Endothelial cell (in vitro differentiated cells): ENCODE measurements around the gene PLCG1. TPM values are rescaled to one million over a fixed set of nuclear protein-coding genes. Genes with fewer than 3 reads are reported as not detected.
A peak's percentile ranks its signal among the peaks of the same experiment; 100 is the strongest.

Experiments
- DNase-seq: peaks from one replicate; pipeline ENCODE4 v3.0.0; 2021; ENCODE audit warnings: low spot score
- H3K27ac Mint-ChIP-seq: one replicate; pipeline ENCODE4 v1.8.0; 2021; ENCODE audit warnings: mixed read lengths, inconsistent platforms; ENCODE audit not compliant: unreplicated experiment
- H3K27me3 Mint-ChIP-seq: one replicate; pipeline ENCODE4 v1.8.0; 2021; ENCODE audit warnings: mild to moderate bottlenecking, moderate library complexity, mixed read lengths, inconsistent platforms; ENCODE audit not compliant: unreplicated experiment
- H3K36me3 Mint-ChIP-seq: one replicate; pipeline ENCODE4 v1.8.0; 2021; ENCODE audit warnings: mild to moderate bottlenecking, low read depth, mixed read lengths, inconsistent platforms; ENCODE audit not compliant: unreplicated experiment
- H3K4me1 Mint-ChIP-seq: one replicate; pipeline ENCODE4 v1.8.0; 2021; ENCODE audit warnings: mild to moderate bottlenecking, mixed read lengths, inconsistent platforms; ENCODE audit not compliant: unreplicated experiment
- H3K4me3 Mint-ChIP-seq: one replicate; pipeline ENCODE4 v1.8.0; 2021; ENCODE audit warnings: mild to moderate bottlenecking, mixed read lengths, inconsistent platforms; ENCODE audit not compliant: unreplicated experiment
- H3K9me3 Mint-ChIP-seq: one replicate; pipeline ENCODE4 v1.8.0; 2021; ENCODE audit warnings: mixed read lengths, inconsistent platforms; ENCODE audit not compliant: unreplicated experiment
- long read RNA-seq: library from polyadenylated mRNA; unstranded; transcript quantifications from one replicate; pipeline ENCODE4 v2.0.0, GENCODE V29; 2020; ENCODE audit not compliant: unreplicated experiment
- total RNA-seq: library from RNA; stranded (reverse); fragmentation: NEBNext Ultra II Directional; extraction: Animal tissue kit (Norgen Biotek cat#: 25700); gene quantifications from one replicate; pipeline ENCODE4 v1.2.1, GENCODE V29; 2021; ENCODE audit not compliant: unreplicated experiment
- TF ChIP-seq, protein P1 (sequence below): fragments of 200-600 bp; sonication (generic); IDR thresholded peaks from one replicate; pipeline ENCODE4 v1.5.0; 2021; ENCODE audit warnings: antibody characterized with exemption; ENCODE audit not compliant: unreplicated experiment

PLCG1 gene
- 456 TPM for total RNA-seq
- long read RNA-seq, partial matches to known transcripts, result 1 of 3 reads
- long read RNA-seq, other reads (novel, unspliced or antisense), result 2 of 3 reads

GRCh38 chr20:41136680-41137613 lies at the start of gene PLCG1:
Gene PLCG1 (plus strand): TSS chr20:41137543. CDS start chr20:41137642, 99 bp downstream.
- H3K36me3 Mint-ChIP-seq, result peaks cover 40% of the 10 kb centered on the region
- peaks cover 19% of the 10 kb centered on the region for H3K27me3 Mint-ChIP-seq
- peak within 1 kb of the TSS; percentile 96 for H3K27ac Mint-ChIP-seq
- TF ChIP-seq, protein P1, sequence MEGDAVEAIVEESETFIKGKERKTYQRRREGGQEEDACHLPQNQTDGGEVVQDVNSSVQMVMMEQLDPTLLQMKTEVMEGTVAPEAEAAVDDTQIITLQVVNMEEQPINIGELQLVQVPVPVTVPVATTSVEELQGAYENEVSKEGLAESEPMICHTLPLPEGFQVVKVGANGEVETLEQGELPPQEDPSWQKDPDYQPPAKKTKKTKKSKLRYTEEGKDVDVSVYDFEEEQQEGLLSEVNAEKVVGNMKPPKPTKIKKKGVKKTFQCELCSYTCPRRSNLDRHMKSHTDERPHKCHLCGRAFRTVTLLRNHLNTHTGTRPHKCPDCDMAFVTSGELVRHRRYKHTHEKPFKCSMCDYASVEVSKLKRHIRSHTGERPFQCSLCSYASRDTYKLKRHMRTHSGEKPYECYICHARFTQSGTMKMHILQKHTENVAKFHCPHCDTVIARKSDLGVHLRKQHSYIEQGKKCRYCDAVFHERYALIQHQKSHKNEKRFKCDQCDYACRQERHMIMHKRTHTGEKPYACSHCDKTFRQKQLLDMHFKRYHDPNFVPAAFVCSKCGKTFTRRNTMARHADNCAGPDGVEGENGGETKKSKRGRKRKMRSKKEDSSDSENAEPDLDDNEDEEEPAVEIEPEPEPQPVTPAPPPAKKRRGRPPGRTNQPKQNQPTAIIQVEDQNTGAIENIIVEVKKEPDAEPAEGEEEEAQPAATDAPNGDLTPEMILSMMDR, result no peak
- peak; percentile 91 for DNase-seq
- H3K4me1 Mint-ChIP-seq, result peaks cover 46% of the 10 kb centered on the region
- H3K4me3 Mint-ChIP-seq, result peak within 1 kb of the TSS; percentile 97
- no peaks in the 10 kb centered on the region for H3K9me3 Mint-ChIP-seq

GRCh38 chr20:41087777-41088176 lies 49.6 kb upstream of the PLCG1 start:
- H3K4me3 Mint-ChIP-seq, result no peak overlapping the region
- no peak for DNase-seq
- TF ChIP-seq, protein P1, result no peak
- peaks cover 14% of the 10 kb centered on the region for H3K4me1 Mint-ChIP-seq
- no peak overlapping the region for H3K27ac Mint-ChIP-seq
- peaks cover 4% of the 10 kb centered on the region for H3K27me3 Mint-ChIP-seq
- H3K9me3 Mint-ChIP-seq, result no peaks in the 10 kb centered on the region
- H3K36me3 Mint-ChIP-seq, result peaks cover 37% of the 10 kb centered on the region

DNA sequence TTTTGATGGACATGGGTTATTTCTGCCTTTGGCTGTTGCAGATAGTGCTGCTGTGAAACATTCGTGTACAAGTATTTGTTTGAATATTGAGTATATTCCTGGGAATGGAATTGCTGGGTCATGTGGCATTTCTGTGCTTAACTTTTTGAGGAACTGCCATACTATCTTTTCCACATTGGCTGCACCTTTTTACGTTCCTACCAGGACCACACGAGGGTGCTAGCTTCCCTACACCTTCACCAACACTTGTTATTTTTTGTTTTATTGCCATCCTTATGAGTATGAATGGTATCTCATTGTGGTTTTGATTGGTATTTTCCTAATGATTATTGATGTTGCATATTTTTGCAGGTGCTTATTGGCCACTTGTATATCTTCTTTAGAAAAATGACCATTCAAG lies 47.8 kb upstream of the PLCG1 start:
- Mint-ChIP-seq H3K27ac (no peak overlapping the region), H3K9me3 (no peaks in the 10 kb centered on the region), H3K27me3 (peaks cover 5% of the 10 kb centered on the region), H3K36me3 (peaks cover 36% of the 10 kb centered on the region), H3K4me3 (no peak overlapping the region), H3K4me1 (peaks cover 12% of the 10 kb centered on the region)
- no peak for DNase-seq
- TF ChIP-seq, protein P1, result no peak

DNA sequence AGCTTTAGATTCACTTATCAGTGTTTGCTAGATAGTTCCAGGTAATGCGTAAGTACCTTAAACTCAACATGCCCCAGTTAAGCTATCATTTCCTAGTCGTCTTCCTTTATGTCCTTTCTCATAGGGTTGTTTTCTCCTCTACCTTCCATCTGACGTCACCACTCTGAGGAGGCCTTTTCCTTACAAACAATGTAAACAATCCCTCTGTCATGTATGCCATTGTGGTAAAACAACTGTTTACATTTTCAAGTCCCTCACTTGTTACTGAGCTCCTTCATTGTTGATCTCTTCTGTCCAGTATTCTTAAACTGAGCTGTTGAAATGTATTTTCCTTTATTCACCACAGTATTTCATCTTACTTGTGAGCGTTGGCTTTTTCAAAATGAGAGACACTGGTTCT lies 45.4 kb upstream of the PLCG1 start:
- Mint-ChIP-seq H3K4me3 (no peak overlapping the region), H3K36me3 (peaks cover 27% of the 10 kb centered on the region), H3K27me3 (peaks cover 5% of the 10 kb centered on the region), H3K9me3 (no peaks in the 10 kb centered on the region), H3K27ac (peak overlapping the region; percentile 48), H3K4me1 (peaks cover 15% of the 10 kb centered on the region)
- TF ChIP-seq, protein P1, result no peak
- no peak for DNase-seq
